Panc1 (cell line): ENCODE measurements around the gene AEBP2. TPM values are rescaled to one million over a fixed set of nuclear protein-coding genes. Genes with fewer than 3 reads are reported as not detected.

ENCODE experiments used
- ATAC-seq: fragments of 200-7000 bp; cut with Tn5 transposase; 2 replicates; pipeline ENCODE4 v1.9.1; 2020; ENCODE audit warnings: mild to moderate bottlenecking, moderate library complexity
- BruUV-seq: library from RNA; stranded (reverse); fragments of 400-500 nt; replicated peaks from 2 replicates; lab custom pipeline; 2021; lab: Mats Ljungman, UMichigan
- CTCF ChIA-PET: fragments of 300-600 bp; sonication (Branson Sonifier 250); formaldehyde crosslinking; loops from one replicate; lab custom pipeline; 2022; ENCODE audit warnings: antibody characterized with exemption; lab: Charles Lee
- POLR2A ChIA-PET: fragments of 300-600 bp; sonication (Branson Sonifier 250); formaldehyde crosslinking; loops from one replicate; lab custom pipeline; 2022; ENCODE audit warnings: antibody characterized with exemption; lab: Charles Lee
- DNase-seq: peaks from one replicate; pipeline ENCODE4 v3.0.0-alpha.2; 2010; ENCODE audit warnings: low read depth, low spot score
- H3K27ac ChIP-seq: 2 replicates; pipeline ENCODE4 v1.5.1; 2011; ENCODE audit warnings: mild to moderate bottlenecking, low read length, inconsistent platforms
- H3K27me3 ChIP-seq: fragments of 200-500 bp; sonication (Bioruptor generic); 2 replicates; pipeline ENCODE4 v1.6.0; 2014; ENCODE audit warnings: low read length, inconsistent platforms; ENCODE audit not compliant: control insufficient read depth, insufficient read depth
- H3K36me3 ChIP-seq: fragments of 200-500 bp; sonication (Bioruptor generic); 2 replicates; pipeline ENCODE4 v1.5.1; 2014; ENCODE audit warnings: inconsistent platforms, mild to moderate bottlenecking, low read length, moderate library complexity; ENCODE audit not compliant: control insufficient read depth, insufficient read depth
- H3K4me1 ChIP-seq: 2 replicates; pipeline ENCODE4 v1.5.1; 2011; ENCODE audit warnings: inconsistent platforms, mild to moderate bottlenecking, low read length, moderate library complexity; ENCODE audit not compliant: control insufficient read depth, insufficient read depth
- H3K4me3 ChIP-seq, 2 experiments: 2 replicates each; pipeline ENCODE4 v1.5.1; 2011 to 2012; ENCODE audit warnings: low read depth in 2 of 2, low read length in 2 of 2, mild to moderate bottlenecking in 2 of 2, inconsistent platforms in 1 of 2, moderate library complexity in 1 of 2
- H3K9me3 ChIP-seq: fragments of 200-500 bp; sonication (Bioruptor generic); 2 replicates; pipeline ENCODE4 v1.5.1; 2014; ENCODE audit warnings: low read depth, mild to moderate bottlenecking, inconsistent platforms, low read length, moderate library complexity; ENCODE audit not compliant: control insufficient read depth, insufficient read depth
- CTCF ChIP-seq: fragments of 450-650 bp; IDR thresholded peaks from 2 replicates; pipeline ENCODE4 v1.5.1; 2017; ENCODE audit warnings: mild to moderate bottlenecking
- POLR2AphosphoS5 ChIP-seq: IDR thresholded peaks from 2 replicates; pipeline ENCODE4 v1.6.1; 2012; ENCODE audit warnings: mild to moderate bottlenecking, low read depth, low read length, moderate library complexity
- REST ChIP-seq, 2 experiments: IDR thresholded peaks; 2 replicates each; pipeline ENCODE4 v1.6.1; 2011 to 2012; ENCODE audit warnings: low read depth in 2 of 2, control low read depth in 1 of 2, low read length in 1 of 2, mild to moderate bottlenecking in 1 of 2, moderate library complexity in 1 of 2; ENCODE audit not compliant: insufficient read depth in 1 of 2
- SIN3A ChIP-seq: IDR thresholded peaks from 2 replicates; pipeline ENCODE4 v1.6.1; 2012; ENCODE audit warnings: low read depth, mild to moderate bottlenecking, low read length, moderate library complexity, borderline replicate concordance; ENCODE audit not compliant: insufficient read depth
- TCF7L2 ChIP-seq: IDR thresholded peaks from 2 replicates; pipeline ENCODE4 v1.6.1; 2011; ENCODE audit warnings: mild to moderate bottlenecking, low read depth, low read length, inconsistent platforms
- in situ Hi-C: cut with HindIII; loops from 2 replicates; pipeline ENCODE4 v1.10.0; 2016; ENCODE audit warnings: low sequenced_read_pairs, low pct_unique_long_range_greater_than_20kb
- intact Hi-C: fragments of 100-400 bp; cut with micrococcal nuclease; formaldehyde crosslinking; loops from one replicate; pipeline ENCODE4 v1.10.0; 2022; ENCODE audit not compliant: unreplicated experiment
- total RNA-seq: library from RNA; stranded (reverse); gene quantifications from one replicate; pipeline ENCODE4 v1.2.1, GENCODE V29; 2021; ENCODE audit not compliant: unreplicated experiment

Gene AEBP2
- total RNA-seq, 1 experiment from 2014 or later, result 32.4 TPM

DNA sequence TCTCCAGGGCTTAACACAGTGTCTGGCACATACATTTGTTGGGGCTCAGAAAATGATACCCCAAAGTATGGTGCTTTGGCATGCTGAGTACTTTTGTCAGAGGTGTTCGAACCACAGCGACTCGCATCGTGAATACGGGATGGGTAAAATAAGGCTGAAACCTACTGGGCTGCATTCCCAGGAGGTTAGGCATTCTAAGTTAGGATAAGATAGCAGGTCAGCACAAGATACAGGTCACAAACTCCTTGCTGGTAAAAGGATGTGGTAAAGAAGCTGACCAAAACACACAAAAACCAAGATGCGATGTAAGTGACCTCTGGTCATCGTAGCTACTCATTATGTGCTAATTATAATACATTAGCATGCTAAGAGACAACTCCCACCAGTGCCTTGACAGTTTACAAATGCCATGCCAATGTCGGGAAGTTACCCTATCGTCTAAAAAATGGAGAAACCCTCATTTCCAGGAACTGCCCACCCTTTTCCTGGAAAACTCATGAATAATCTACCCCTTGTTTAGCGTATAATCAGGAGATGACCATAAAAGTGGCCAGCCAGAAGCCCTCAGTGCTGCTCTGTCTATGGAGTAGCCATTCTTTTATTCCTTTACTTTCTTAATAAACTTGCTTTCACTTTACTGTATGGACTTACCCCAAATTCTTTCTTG lies 3.3 kb upstream of the AEBP2 start:
- no TSS peak for BruUV-seq
- H3K36me3 ChIP-seq, result no peaks in the 10 kb centered on the region; the same call in 1 of the 2 replicates
- H3K4me1 ChIP-seq, result 0 out of 2 replicates have a peak, but pooled peaks cover 3% of the 10 kb centered on the region
- POLR2A ChIA-PET, result no interaction called here
- DNase-seq (no peak), ATAC-seq (no peak)
- no peaks in the 10 kb centered on the region for H3K9me3 ChIP-seq
- no peak overlapping the region for H3K27ac ChIP-seq
- in situ Hi-C loops, result no loop called here
- H3K27me3 ChIP-seq, result no peaks in the 10 kb centered on the region
- CTCF ChIA-PET, result no interaction called here
- TF ChIP-seq SIN3A (no peak), CTCF (no peak), POLR2AphosphoS5 (no peak), TCF7L2 (no peak)
- intact Hi-C loops, result no loop called here
- no peak overlapping the region for H3K4me3 ChIP-seq

GRCh38 chr12:19436931-19437330 lies 2.4 kb upstream of the AEBP2 start:
- in situ Hi-C loops (no loop called here), intact Hi-C loops (no loop called here)
- BruUV-seq, result no TSS peak
- DNase-seq (no peak), ATAC-seq (no peak)
- Histone ChIP-seq H3K36me3 (no peaks in the 10 kb centered on the region; the same call in 1 of the 2 replicates), H3K9me3 (no peaks in the 10 kb centered on the region), H3K27ac (no peak overlapping the region), H3K27me3 (no peaks in the 10 kb centered on the region), H3K4me3 (no peak overlapping the region), H3K4me1 (peaks cover 4% of the 10 kb centered on the region; the same call in 1 of the 2 replicates)
- no peak for TF ChIP-seq SIN3A
- no peak for TF ChIP-seq REST (IDR thresholded peaks at IDR 0.05; ENCODE audit: insufficient read depth in 1 of 2, low read depth in 2 of 2, low read length in 1 of 2)
- TF ChIP-seq CTCF, result no peak
- TF ChIP-seq POLR2AphosphoS5, result no peak
- no peak for TF ChIP-seq TCF7L2
- ChIA-PET CTCF (no interaction called here), POLR2A (no interaction called here)
